ENCODE measurements around the gene CRIP2. TPM values are rescaled to one million over a fixed set of nuclear protein-coding genes. Genes with fewer than 3 reads are reported as not detected.

Gene CRIP2
- total RNA-seq, 4 donors from 2014 or later = 103 to 203 (median 141) TPM

DNA sequence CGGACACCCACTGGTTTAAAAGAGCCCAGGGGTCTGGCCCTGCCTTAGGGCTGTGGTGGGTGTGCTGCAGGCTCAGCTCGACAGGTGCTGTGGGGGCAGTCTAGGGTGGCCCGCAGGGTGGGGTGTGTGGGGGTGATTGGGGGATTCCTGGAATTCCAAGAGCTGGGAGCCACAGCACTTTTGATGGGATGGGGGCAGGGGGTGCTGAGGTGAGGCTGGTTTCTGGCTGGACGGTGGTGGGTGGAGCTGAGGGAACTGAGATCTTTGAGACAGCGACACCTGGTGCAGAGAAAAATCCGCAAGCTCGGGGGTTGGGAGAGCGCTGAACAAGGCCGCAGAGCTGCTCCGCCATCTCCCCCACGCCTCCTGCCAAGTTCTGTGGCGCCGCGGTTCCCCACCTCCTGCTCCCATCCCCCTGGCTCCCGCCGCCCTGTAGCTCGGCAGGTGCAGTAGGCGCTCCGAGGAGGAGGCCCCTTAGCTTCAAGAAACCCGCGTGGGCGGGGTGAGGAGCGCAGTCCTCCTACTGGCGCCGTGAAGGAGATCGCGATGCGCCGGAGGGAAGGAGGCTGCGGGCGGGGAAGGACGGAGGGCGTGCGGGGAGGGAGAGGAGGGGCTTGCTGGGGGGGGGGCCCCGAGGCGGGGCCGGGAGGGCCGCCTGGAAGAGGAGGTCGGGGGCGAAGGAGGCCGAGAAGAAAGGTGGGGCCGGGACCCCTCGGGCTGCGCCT is 15.1 kb downstream of the CRIP2 start:
- WGBS, 2 donors = 1 to 2% methylated on average over 40 to 42 of the region's 44 CpGs
- intact Hi-C loops (cut with DNase I; ENCODE audit: low total_unique reads) = loop anchor here (10.0 kb wide), 1 partner anchor 115 kb away; no protein-coding TSS in a partner anchor
- TF ChIP-seq, protein P1, sequence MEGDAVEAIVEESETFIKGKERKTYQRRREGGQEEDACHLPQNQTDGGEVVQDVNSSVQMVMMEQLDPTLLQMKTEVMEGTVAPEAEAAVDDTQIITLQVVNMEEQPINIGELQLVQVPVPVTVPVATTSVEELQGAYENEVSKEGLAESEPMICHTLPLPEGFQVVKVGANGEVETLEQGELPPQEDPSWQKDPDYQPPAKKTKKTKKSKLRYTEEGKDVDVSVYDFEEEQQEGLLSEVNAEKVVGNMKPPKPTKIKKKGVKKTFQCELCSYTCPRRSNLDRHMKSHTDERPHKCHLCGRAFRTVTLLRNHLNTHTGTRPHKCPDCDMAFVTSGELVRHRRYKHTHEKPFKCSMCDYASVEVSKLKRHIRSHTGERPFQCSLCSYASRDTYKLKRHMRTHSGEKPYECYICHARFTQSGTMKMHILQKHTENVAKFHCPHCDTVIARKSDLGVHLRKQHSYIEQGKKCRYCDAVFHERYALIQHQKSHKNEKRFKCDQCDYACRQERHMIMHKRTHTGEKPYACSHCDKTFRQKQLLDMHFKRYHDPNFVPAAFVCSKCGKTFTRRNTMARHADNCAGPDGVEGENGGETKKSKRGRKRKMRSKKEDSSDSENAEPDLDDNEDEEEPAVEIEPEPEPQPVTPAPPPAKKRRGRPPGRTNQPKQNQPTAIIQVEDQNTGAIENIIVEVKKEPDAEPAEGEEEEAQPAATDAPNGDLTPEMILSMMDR (IDR thresholded peaks at IDR 0.05) = peak in 1 of 3 donors; percentile 80
- no peak for TF ChIP-seq POLR2A (IDR thresholded peaks at IDR 0.05)
- H3K4me3 ChIP-seq (ENCODE audit: low read depth, poor library complexity, severe bottlenecking) = no peak overlapping the region
- peak; percentile 92 to 98 for DNase-seq (ENCODE audit: low spot score in 2 of 2)

DNA sequence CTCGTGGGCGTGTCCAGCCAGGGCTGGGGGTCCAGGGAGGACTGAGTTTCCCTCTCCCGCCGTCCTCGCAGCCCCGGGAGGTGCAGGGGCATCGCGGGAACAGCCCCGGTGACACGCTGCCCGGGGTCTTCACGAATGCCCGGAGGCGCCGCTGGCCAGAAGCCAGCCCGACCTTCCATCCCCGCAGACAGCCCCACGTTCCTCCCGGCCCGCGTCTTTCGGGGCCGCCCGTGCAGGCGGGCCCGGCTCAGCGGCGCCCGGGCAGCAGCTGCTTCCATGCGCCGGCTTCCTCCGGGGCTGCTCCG is 15.6 kb downstream of the CRIP2 start:
- intact Hi-C loops (cut with DNase I; ENCODE audit: low total_unique reads) = loop anchor here (10.0 kb wide), 1 partner anchor 115 kb away; no protein-coding TSS in a partner anchor
- TF ChIP-seq, protein P1 (IDR thresholded peaks at IDR 0.05) = no peak
- no peak for TF ChIP-seq POLR2A (IDR thresholded peaks at IDR 0.05)
- peak overlapping the region; percentile 28 for H3K4me3 ChIP-seq (ENCODE audit: low read depth, poor library complexity, severe bottlenecking)
- 0% methylated on average over 1 to 32 of the region's 33 CpGs for WGBS, 2 donors
- DNase-seq (ENCODE audit: low spot score in 2 of 2) = peak; percentile 45 to 93

DNA sequence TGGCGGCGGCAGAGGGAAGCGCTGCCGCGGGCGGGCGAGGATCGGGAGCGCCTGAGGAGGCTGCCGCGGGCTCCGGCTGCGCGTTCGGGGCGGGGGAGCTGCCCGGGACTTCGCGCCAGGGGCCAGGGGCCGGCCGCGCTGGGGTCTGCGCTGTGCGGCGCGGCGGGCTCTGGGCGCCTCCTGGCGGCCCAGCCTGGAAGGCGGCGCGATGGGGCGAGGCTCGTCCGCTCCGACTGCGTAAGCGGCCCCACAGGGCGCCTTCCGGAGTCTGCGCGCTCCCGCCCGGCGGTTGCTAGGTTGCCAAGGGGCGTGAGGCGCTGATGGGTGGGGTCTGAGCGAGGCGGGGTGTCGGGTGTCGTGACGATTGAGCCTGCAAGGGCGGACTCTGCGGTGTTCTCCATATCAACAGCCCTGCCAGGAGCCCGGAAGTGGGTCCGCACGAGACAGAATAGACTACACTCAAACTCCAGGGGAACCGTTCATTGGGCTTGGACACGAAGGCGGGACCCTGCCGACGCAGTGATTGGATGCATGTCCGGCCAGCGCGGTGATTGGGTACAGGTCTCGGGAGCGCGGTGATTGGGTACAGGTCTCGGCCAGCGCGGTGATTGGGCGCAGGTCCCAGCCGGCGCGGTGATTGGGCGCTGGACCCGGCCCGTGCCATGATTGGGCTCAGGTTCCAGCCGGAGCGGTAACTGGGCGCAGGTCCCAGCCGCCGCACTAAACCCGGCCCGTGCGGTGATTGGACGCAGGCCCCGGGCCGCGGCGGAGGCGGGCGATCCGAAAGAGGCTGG is 16.1 kb downstream of the CRIP2 start, which contains the start of gene TEDC1:
Gene TEDC1, plus strand, starts transcription at position 675 of the 794 bp plus-strand sequence. CDS start 130 bp downstream, outside the sequence.
- peak; percentile 100 for DNase-seq (ENCODE audit: low spot score in 2 of 2)
- WGBS, 2 donors = 0 to 1% methylated on average over 13 to 56 of the region's 94 CpGs
- intact Hi-C loops (cut with DNase I; ENCODE audit: low total_unique reads) = loop anchor here (10.0 kb wide), 1 partner anchor 116 kb away; no protein-coding TSS in a partner anchor
- peak within 1 kb of the TSS; percentile 33 for H3K4me3 ChIP-seq (ENCODE audit: low read depth, poor library complexity, severe bottlenecking)
- TF ChIP-seq POLR2A (IDR thresholded peaks at IDR 0.05) = no peak
- TF ChIP-seq, protein P1 (IDR thresholded peaks at IDR 0.05) = peak in 1 of 3 donors; percentile 39

DNA sequence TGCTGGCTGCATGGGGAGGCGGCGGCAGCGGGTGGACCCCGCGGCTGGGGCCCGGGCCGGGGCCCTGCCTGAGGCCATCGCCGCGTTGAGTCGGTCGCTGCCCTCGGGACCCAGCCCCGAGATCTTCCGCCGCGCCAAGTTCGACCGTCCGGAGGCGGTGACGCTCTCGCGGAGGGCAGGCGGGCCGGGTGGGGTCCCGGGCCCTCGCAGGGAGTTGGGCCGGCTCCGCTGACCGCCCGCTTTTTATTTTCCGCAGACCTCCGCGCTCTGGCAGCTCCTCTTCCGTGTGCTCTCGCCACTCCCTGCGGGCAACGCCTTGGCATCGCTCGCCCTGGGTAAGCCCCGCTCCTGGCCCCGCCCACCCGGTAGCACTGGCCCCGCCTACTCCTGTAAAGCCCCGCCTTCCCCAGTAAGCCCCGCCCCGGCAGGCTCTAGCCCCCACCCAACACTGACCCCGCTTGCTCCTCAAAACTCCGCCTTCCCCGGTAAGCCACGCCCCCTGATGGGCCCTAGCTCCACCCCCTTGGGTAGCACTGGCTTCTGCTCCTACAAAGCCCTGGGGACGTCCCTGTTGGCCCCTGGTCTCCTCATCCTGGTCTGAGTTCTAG is 16.8 kb downstream of the CRIP2 start:
- TF ChIP-seq, protein P1 (IDR thresholded peaks at IDR 0.05) = no peak
- TF ChIP-seq POLR2A (IDR thresholded peaks at IDR 0.05) = no peak
- intact Hi-C loops (cut with DNase I; ENCODE audit: low total_unique reads) = loop anchor here (10.0 kb wide), 1 partner anchor 117 kb away; no protein-coding TSS in a partner anchor
- H3K4me3 ChIP-seq (ENCODE audit: low read depth, poor library complexity, severe bottlenecking) = peak overlapping the region; percentile 33
- peak; percentile 77 to 96 for DNase-seq (ENCODE audit: low spot score in 2 of 2)
- WGBS, 2 donors = 2% methylated on average over 23 to 36 of the region's 53 CpGs

- DNase-seq (ENCODE audit: low spot score in 2 of 2) = peak; percentile 43 to 90
- TF ChIP-seq POLR2A (IDR thresholded peaks at IDR 0.05) = no peak
- TF ChIP-seq, protein P1 (IDR thresholded peaks at IDR 0.05) = no peak
- 52 to 61% methylated on average over 15 to 22 of the region's 24 CpGs for WGBS, 2 donors
- H3K4me3 ChIP-seq (ENCODE audit: low read depth, poor library complexity, severe bottlenecking) = no peak overlapping the region
- intact Hi-C loops (cut with DNase I; ENCODE audit: low total_unique reads) = loop anchor here (10.0 kb wide), 1 partner anchor 118 kb away; no protein-coding TSS in a partner anchor
Observed at GRCh38 chr14:105492031-105492970, 17.7 kb downstream of the CRIP2 start.
